Keratinocyte (primary cell): ENCODE data around the gene ADGRA3.

Experiments
- EZH2 ChIP-seq: IDR thresholded peaks from one replicate; pipeline ENCODE4 v1.6.1; 2012; ENCODE audit warnings: inconsistent platforms, mild to moderate bottlenecking, low read length, moderate library complexity
- TF ChIP-seq, protein P1 (sequence below), 3 experiments: IDR thresholded peaks in 1 of 3; conservative IDR thresholded peaks in 1 of 3; optimal IDR thresholded peaks in 1 of 3; 2 replicates in 2 of 3; 3 replicates in 1 of 3; pipeline versions ENCODE3 to v1.5.1; 2011; ENCODE audit warnings: low read length in 3 of 3, mild to moderate bottlenecking in 3 of 3, moderate library complexity in 2 of 3, control low read depth in 1 of 3, inconsistent platforms in 1 of 3; ENCODE audit not compliant: insufficient read depth in 2 of 3; ENCODE audit errors: extremely low read depth in 1 of 3

DNA sequence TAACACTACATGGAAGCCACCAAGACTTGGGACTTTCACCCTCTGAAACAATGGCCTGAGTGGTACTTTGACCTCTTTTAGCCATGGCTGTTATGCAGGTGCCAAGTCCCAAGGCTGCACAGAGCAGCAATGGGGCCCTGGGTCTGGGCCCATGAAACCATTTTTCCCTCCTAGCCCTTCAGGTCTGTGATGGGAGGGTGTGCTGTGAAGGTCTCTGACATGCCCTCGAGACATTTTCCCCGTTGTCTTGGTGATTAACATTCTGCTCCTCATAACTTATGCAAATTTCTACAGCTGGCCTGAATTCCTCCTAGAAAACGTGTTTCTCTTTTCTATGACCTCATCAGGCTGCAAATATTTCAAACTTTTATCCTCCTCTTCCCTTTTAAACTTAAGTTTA, 30.4 kb upstream of the ADGRA3 start:
- TF ChIP-seq, protein P1, sequence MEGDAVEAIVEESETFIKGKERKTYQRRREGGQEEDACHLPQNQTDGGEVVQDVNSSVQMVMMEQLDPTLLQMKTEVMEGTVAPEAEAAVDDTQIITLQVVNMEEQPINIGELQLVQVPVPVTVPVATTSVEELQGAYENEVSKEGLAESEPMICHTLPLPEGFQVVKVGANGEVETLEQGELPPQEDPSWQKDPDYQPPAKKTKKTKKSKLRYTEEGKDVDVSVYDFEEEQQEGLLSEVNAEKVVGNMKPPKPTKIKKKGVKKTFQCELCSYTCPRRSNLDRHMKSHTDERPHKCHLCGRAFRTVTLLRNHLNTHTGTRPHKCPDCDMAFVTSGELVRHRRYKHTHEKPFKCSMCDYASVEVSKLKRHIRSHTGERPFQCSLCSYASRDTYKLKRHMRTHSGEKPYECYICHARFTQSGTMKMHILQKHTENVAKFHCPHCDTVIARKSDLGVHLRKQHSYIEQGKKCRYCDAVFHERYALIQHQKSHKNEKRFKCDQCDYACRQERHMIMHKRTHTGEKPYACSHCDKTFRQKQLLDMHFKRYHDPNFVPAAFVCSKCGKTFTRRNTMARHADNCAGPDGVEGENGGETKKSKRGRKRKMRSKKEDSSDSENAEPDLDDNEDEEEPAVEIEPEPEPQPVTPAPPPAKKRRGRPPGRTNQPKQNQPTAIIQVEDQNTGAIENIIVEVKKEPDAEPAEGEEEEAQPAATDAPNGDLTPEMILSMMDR (optimal IDR thresholded peaks at IDR 0.05 in 1 of 3, IDR thresholded peaks at IDR 0.05 in 1 of 3, conservative IDR thresholded peaks at IDR 0.05 in 1 of 3; ENCODE audit: extremely low read depth in 1 of 3, insufficient read depth in 2 of 3, low read length in 3 of 3) = no peak
- no peak for TF ChIP-seq EZH2
